ENCODE measurements around the gene ME2. TPM values are rescaled to one million over a fixed set of nuclear protein-coding genes. Genes with fewer than 3 reads are reported as not detected.

The ME2 gene
- total RNA-seq, 3 donors from 2014 or later (not counting 1 experiment from before 2014, with no cell fraction given) = 42.4 to 61.3 (median 43.5) TPM

DNA sequence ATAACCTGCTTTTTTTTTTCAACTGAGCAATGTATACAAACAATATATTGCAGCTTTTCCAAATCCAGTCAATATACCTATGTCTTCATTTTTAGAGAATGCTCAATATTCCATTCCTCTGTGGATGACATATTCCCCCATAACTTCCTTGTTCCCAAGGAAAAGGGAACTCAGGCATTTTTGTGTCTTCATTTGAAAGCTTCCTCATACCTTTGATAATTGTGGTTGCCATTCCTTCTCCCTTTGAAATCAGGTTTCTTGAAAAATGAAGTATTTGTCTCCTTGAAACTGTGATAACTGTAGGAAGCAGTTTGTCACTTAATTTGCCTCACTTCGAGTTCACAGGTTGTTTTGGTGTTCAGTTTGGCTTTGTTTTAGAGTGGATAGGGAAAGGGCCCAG is 102.5 kb downstream of the ME2 start:
- Histone ChIP-seq H3K4me1 (ENCODE audit: control insufficient read depth, insufficient read depth, low read length) (no peaks in the 10 kb centered on the region), H3K36me3 (ENCODE audit: control insufficient read depth, insufficient read depth, low read length) (peaks cover 28% of the 10 kb centered on the region), H3K4me3 (ENCODE audit: low read length) (no peak overlapping the region), H3K27ac (ENCODE audit: low read length) (no peak overlapping the region), H3K9me3 (ENCODE audit: control insufficient read depth, insufficient read depth, low read length) (peaks cover 8% of the 10 kb centered on the region), H3K27me3 (ENCODE audit: control insufficient read depth, insufficient read depth, low read length) (no peaks in the 10 kb centered on the region)
- Mint-ChIP-seq H3K4me3 (no peak overlapping the region), H3K27me3 (ENCODE audit: low read depth in 2 of 2) (no peaks in the 10 kb centered on the region), H3K9me3 (peaks cover 0 to 2% of the 10 kb centered on the region in 2 donors), H3K36me3 (peaks cover 18% of the 10 kb centered on the region), H3K4me1 (peaks cover 6 to 8% of the 10 kb centered on the region in 2 donors), H3K27ac (no peak overlapping the region)
- intact Hi-C loops (cut with micrococcal nuclease) = no loop called here
- no peak for DNase-seq
- TF ChIP-seq, protein P1, sequence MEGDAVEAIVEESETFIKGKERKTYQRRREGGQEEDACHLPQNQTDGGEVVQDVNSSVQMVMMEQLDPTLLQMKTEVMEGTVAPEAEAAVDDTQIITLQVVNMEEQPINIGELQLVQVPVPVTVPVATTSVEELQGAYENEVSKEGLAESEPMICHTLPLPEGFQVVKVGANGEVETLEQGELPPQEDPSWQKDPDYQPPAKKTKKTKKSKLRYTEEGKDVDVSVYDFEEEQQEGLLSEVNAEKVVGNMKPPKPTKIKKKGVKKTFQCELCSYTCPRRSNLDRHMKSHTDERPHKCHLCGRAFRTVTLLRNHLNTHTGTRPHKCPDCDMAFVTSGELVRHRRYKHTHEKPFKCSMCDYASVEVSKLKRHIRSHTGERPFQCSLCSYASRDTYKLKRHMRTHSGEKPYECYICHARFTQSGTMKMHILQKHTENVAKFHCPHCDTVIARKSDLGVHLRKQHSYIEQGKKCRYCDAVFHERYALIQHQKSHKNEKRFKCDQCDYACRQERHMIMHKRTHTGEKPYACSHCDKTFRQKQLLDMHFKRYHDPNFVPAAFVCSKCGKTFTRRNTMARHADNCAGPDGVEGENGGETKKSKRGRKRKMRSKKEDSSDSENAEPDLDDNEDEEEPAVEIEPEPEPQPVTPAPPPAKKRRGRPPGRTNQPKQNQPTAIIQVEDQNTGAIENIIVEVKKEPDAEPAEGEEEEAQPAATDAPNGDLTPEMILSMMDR (IDR thresholded peaks at IDR 0.05) = no peak
- ATAC-seq = no peak
- WGBS (ENCODE audit: insufficient coverage) = 90% methylated on average over 1 of the region's 1 CpG

DNA sequence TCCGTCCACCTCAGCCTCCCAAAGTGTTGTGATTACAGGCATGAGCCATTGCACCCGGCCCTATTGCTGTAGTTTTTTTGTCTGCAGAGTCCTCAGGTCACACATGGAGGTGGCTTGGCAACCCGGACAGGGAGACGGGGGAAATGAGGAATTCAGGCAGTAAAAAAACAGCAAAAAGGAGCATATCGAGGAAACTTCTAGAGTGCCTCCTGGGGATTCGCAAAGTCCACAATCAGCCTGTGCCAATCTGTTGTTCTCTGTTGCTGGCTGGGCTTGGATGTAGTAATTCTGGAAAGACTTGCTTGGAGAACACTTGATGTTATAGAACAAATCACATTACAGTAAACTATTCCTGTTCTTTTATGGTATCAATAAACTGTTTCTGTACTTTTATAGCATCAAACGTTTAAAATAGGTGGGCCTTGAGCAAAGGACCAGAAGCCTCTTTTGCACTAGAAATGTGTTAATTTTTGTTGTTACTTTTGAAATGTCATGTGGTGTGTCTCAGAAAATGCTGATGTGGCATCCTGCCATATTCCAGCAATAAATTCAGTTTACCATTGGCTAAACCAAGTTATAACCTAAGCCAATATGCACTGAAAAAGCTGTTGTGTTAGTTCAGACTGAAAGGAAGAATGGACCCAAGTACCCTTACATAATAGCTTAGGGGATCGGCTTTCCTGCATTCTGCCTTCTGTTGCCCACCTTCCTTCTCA is 103.3 kb downstream of the ME2 start:
- Histone ChIP-seq H3K36me3 (ENCODE audit: control insufficient read depth, insufficient read depth, low read length) (peaks cover 20% of the 10 kb centered on the region), H3K9me3 (ENCODE audit: control insufficient read depth, insufficient read depth, low read length) (peaks cover 3% of the 10 kb centered on the region), H3K27me3 (ENCODE audit: control insufficient read depth, insufficient read depth, low read length) (no peaks in the 10 kb centered on the region), H3K27ac (ENCODE audit: low read length) (no peak overlapping the region), H3K4me1 (ENCODE audit: control insufficient read depth, insufficient read depth, low read length) (no peaks in the 10 kb centered on the region), H3K4me3 (ENCODE audit: low read length) (no peak overlapping the region)
- Mint-ChIP-seq H3K27ac (no peak overlapping the region), H3K4me1 (peaks cover 6 to 8% of the 10 kb centered on the region in 2 donors), H3K36me3 (peaks cover 17% of the 10 kb centered on the region), H3K9me3 (peaks cover 0 to 2% of the 10 kb centered on the region in 2 donors), H3K4me3 (no peak overlapping the region), H3K27me3 (ENCODE audit: low read depth in 2 of 2) (no peaks in the 10 kb centered on the region)
- intact Hi-C loops (cut with micrococcal nuclease) = no loop called here
- DNase-seq (no peak), ATAC-seq (no peak)
- WGBS (ENCODE audit: insufficient coverage) = 94% methylated on average over 8 of the region's 8 CpGs
- TF ChIP-seq, protein P1 (IDR thresholded peaks at IDR 0.05) = no peak

DNA sequence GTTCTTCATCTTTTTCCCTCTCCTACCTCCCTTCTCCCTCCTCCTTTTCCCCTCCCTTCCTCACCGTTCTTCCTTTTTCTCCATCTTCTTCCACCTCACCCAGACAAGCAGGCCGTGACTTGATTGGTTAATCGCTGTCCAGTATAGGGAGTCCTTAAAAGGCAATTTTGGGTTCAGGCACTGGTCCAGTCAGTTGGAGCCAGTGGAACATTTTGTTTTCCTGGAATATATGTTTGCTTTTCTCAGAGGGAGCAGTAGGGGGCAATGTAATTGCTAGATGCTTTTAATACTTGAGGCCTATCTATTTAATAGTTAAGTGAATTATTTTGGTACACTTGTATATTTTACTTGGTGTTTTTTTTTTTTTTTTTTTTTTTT is 103.9 kb downstream of the ME2 start:
- TF ChIP-seq, protein P1 (IDR thresholded peaks at IDR 0.05) = no peak
- Mint-ChIP-seq H3K4me3 (no peak overlapping the region), H3K27ac (no peak overlapping the region), H3K4me1 (peaks cover 6 to 8% of the 10 kb centered on the region in 2 donors), H3K9me3 (peaks cover 0 to 2% of the 10 kb centered on the region in 2 donors), H3K36me3 (peaks cover 11% of the 10 kb centered on the region), H3K27me3 (ENCODE audit: low read depth in 2 of 2) (no peaks in the 10 kb centered on the region)
- Histone ChIP-seq H3K27me3 (ENCODE audit: control insufficient read depth, insufficient read depth, low read length) (no peaks in the 10 kb centered on the region), H3K4me1 (ENCODE audit: control insufficient read depth, insufficient read depth, low read length) (no peaks in the 10 kb centered on the region), H3K36me3 (ENCODE audit: control insufficient read depth, insufficient read depth, low read length) (peaks cover 16% of the 10 kb centered on the region), H3K9me3 (ENCODE audit: control insufficient read depth, insufficient read depth, low read length) (no peaks in the 10 kb centered on the region), H3K4me3 (ENCODE audit: low read length) (no peak overlapping the region), H3K27ac (ENCODE audit: low read length) (no peak overlapping the region)
- WGBS (ENCODE audit: insufficient coverage) = 100% methylated on average over 3 of the region's 3 CpGs
- no peak for DNase-seq
- ATAC-seq = no peak
- intact Hi-C loops (cut with micrococcal nuclease) = no loop called here

Measured in natural killer cell (primary cell).